Uterus (tissue), 4 donors: ENCODE results near the gene TRAPPC14. TPM values are rescaled to one million over a fixed set of nuclear protein-coding genes. Genes with fewer than 3 reads are reported as not detected.

ENCODE experiments used
- DNase-seq, 2 donors: peaks; one replicate each; pipeline ENCODE4 v3.0.0-alpha.2; 2019 to 2020
- H3K27ac ChIP-seq, 2 donors: fragments of 200-600 bp; sonication (generic); 1 replicate in 1 of 2; 2 replicates in 1 of 2; pipeline ENCODE4 v1.5.1; 2016 to 2018
- H3K27me3 ChIP-seq, 2 donors: fragments of 200-600 bp; sonication (generic); one replicate each; pipeline ENCODE4 v1.5.1; 2018 to 2019; ENCODE audit warnings: control low read depth in 1 of 2
- H3K36me3 ChIP-seq, 2 donors: fragments of 200-600 bp; sonication (generic); one replicate each; pipeline ENCODE4 v1.5.1; 2019; ENCODE audit warnings: control low read depth in 1 of 2
- H3K4me1 ChIP-seq, 2 donors: fragments of 200-600 bp; sonication (generic); one replicate each; pipeline ENCODE4 v1.5.1; 2018 to 2019; ENCODE audit warnings: control low read depth in 1 of 2
- H3K4me3 ChIP-seq, 2 donors: fragments of 200-600 bp; sonication (generic); 1 replicate in 1 of 2; 2 replicates in 1 of 2; pipeline ENCODE4 v1.5.1; 2018 to 2019; ENCODE audit warnings: mild to moderate bottlenecking in 1 of 2
- H3K9me3 ChIP-seq, 2 donors: fragments of 200-600 bp; sonication (generic); one replicate each; pipeline ENCODE4 v1.5.1; 2019; ENCODE audit warnings: control low read depth in 1 of 2
- POLR2A ChIP-seq, 2 donors: fragments of 450-650 bp; IDR thresholded peaks; one replicate each; pipeline ENCODE4 v1.6.1; 2016; ENCODE audit warnings: antibody characterized with exemption in 2 of 2, mild to moderate bottlenecking in 1 of 2, moderate library complexity in 1 of 2
- intact Hi-C: fragments of 100-400 bp; cut with DNase I; formaldehyde crosslinking; loops from one replicate; pipeline ENCODE4 v1.15.1; 2023; ENCODE audit warnings: low total_unique reads
- microRNA-seq: library from miRNA; unstranded; fragments of <30 nt; microRNA quantifications from one replicate; pipeline ENCODE4, GENCODE V29; 2016; ENCODE audit warnings: borderline microRNAs expressed, borderline replicate concordance
- total RNA-seq, 4 donors: library from RNA; depleted of rRNA in 3 of 4; stranded (reverse); fragments of >200 nt in 3 of 4; gene quantifications; one replicate each; pipeline versions ENCODE4 v1.1.0 to v1.2.4, GENCODE V29; 2014 to 2023
- TF ChIP-seq, protein P1 (sequence below), 4 experiments: fragments of 200-600 bp in 2 of 4; fragments of 450-650 bp in 2 of 4; sonication (generic) in 2 of 4; IDR thresholded peaks; one replicate each; pipeline ENCODE4 v1.5.1; 2016 to 2019; ENCODE audit warnings: antibody characterized with exemption in 4 of 4, mild to moderate bottlenecking in 2 of 4, moderate library complexity in 1 of 4
- donor health status: DM: yes; HTN: yes; CAD: no.

Gene TRAPPC14
- total RNA-seq, 4 donors from 2014 or later: 2.8 to 22.3 (median 5.7) TPM

DNA sequence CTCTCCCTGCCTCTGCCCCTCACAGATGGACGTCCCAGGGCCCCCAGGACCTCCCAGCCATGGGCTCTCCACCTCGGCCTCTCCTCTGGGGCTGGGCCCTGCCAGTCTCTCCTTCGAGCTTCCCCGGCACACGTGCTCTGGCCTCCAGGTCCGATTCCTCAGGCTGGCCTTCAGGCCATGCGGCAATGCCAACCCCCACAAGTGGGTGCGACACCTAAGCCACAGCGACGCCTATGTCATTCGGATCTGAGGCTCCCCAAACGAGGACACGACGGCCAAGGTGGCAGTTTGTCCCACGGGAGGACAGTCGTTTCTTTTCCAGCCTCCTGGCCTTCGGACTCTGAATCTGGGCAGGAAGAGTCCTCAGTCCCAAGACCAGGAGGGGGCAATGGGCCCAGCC is 51.9 kb downstream of the TRAPPC14 start:
- Histone ChIP-seq H3K27ac (no peak overlapping the region), H3K36me3 (no peaks in the 10 kb centered on the region)
- no peak for TF ChIP-seq POLR2A (IDR thresholded peaks at IDR 0.05)
- TF ChIP-seq, protein P1, sequence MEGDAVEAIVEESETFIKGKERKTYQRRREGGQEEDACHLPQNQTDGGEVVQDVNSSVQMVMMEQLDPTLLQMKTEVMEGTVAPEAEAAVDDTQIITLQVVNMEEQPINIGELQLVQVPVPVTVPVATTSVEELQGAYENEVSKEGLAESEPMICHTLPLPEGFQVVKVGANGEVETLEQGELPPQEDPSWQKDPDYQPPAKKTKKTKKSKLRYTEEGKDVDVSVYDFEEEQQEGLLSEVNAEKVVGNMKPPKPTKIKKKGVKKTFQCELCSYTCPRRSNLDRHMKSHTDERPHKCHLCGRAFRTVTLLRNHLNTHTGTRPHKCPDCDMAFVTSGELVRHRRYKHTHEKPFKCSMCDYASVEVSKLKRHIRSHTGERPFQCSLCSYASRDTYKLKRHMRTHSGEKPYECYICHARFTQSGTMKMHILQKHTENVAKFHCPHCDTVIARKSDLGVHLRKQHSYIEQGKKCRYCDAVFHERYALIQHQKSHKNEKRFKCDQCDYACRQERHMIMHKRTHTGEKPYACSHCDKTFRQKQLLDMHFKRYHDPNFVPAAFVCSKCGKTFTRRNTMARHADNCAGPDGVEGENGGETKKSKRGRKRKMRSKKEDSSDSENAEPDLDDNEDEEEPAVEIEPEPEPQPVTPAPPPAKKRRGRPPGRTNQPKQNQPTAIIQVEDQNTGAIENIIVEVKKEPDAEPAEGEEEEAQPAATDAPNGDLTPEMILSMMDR (IDR thresholded peaks at IDR 0.05): no peak

DNA sequence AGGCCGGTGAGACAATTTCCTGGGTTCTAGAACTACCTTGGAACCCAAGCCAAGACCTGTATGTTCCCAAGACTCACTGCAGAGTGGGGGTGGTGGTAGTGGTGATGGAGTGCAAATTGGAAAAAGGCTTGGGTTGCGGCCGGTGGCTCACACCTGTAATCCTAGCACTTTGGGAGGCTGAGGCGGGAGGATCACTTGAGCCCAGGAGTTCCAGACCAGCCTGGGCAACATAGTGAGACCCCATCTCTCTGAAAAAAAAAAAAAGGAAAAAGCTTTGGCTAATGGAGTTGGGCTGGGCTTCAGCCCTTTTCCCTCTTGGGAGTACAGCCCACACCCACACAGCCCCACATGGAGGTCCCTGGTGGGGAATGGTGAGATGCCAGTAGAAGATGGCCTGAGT is 53.0 kb downstream of the TRAPPC14 start:
- Histone ChIP-seq H3K4me1 (peaks cover 0 to 5% of the 10 kb centered on the region in 2 donors), H3K9me3 (no peaks in the 10 kb centered on the region), H3K36me3 (no peaks in the 10 kb centered on the region), H3K27me3 (no peaks in the 10 kb centered on the region), H3K4me3 (no peak overlapping the region), H3K27ac (no peak overlapping the region)
- TF ChIP-seq POLR2A (IDR thresholded peaks at IDR 0.05): no peak
- TF ChIP-seq, protein P1 (IDR thresholded peaks at IDR 0.05): no peak
- DNase-seq: no peak
- intact Hi-C loops: no loop called here

More for the DNA sequence above, 51.9 kb downstream of the TRAPPC14 start:
- Histone ChIP-seq H3K4me1 (peaks cover 0 to 5% of the 10 kb centered on the region in 2 donors), H3K9me3 (no peaks in the 10 kb centered on the region), H3K27me3 (no peaks in the 10 kb centered on the region), H3K4me3 (no peak overlapping the region)
- intact Hi-C loops: no loop called here
- DNase-seq: no peak

Small RNAs within 50 kb of the gene (microRNA-seq; reads per million reads assigned to microRNA genes)
- not detected for gene MIR4658

Other genes with a start within 250 kb of the TRAPPC14 start
- gene TRIM4, start 239.2 kb downstream of the TRAPPC14 start, total RNA-seq: 10 to 100 TPM; 22.6 to 51.7 (median 44.3) TPM
- gene GJC3, start 229.1 kb downstream of the TRAPPC14 start, total RNA-seq: under 1 TPM in 1 of 4 donors, not detected in 3; 0.79 TPM
- not detected for gene AZGP1, start 182.7 kb downstream of the TRAPPC14 start, total RNA-seq
- gene ZKSCAN1, start 143.1 kb downstream of the TRAPPC14 start, total RNA-seq: 10 to 100 TPM; 20.9 to 96.7 (median 53.6) TPM
- gene ZSCAN21, start 108.9 kb downstream of the TRAPPC14 start, total RNA-seq: 10 to 100 TPM in 3 of 4 donors, 1 to 10 TPM in 1; 5.0 to 28.9 (median 17.0) TPM
- gene ZNF3, start 77.0 kb downstream of the TRAPPC14 start, total RNA-seq: 10 to 100 TPM; 10.9 to 69.4 (median 50.3) TPM
- gene COPS6, start 69.8 kb downstream of the TRAPPC14 start, total RNA-seq: 100 to 1,000 TPM in 1 of 4 donors, 10 to 100 TPM in 3; 31.8 to 110 (median 53.1) TPM
- 10 to 100 TPM; 18.7 to 74.8 (median 43.3) TPM for gene MCM7, start 57.3 kb downstream of the TRAPPC14 start, total RNA-seq
- 10 to 100 TPM in 3 of 4 donors, 1 to 10 TPM in 1; 5.0 to 52.0 (median 33.6) TPM for gene AP4M1, start 57.1 kb downstream of the TRAPPC14 start, total RNA-seq
- gene TAF6, start 39.4 kb downstream of the TRAPPC14 start, total RNA-seq: 10 to 100 TPM; 23.5 to 68.9 (median 67.7) TPM
- 10 to 100 TPM in 2 of 4 donors, 1 to 10 TPM in 1, not detected in 1; 3.3 to 53.6 (median 24.7) TPM for gene CNPY4, start 39.1 kb downstream of the TRAPPC14 start, total RNA-seq
- 10 to 100 TPM in 1 of 4 donors, 1 to 10 TPM in 3; 1.3 to 12.4 (median 4.6) TPM for gene MBLAC1, start 31.8 kb downstream of the TRAPPC14 start, total RNA-seq
- 100 to 1,000 TPM in 3 of 4 donors, 10 to 100 TPM in 1; 53.3 to 197 (median 115) TPM for gene LAMTOR4, start 9.8 kb downstream of the TRAPPC14 start, total RNA-seq
- gene GAL3ST4, start 9.9 kb upstream of the TRAPPC14 start, total RNA-seq: 10 to 100 TPM in 1 of 4 donors, 1 to 10 TPM in 1, under 1 TPM in 1, not detected in 1; 0.51 to 12.1 (median 7.5) TPM
- 1 to 10 TPM in 2 of 4 donors, under 1 TPM in 1, not detected in 1; under 0.01 to 9.3 (median 4.5) TPM for gene GPC2, start 18.7 kb upstream of the TRAPPC14 start, total RNA-seq
- 1 to 10 TPM in 1 of 4 donors, under 1 TPM in 1, not detected in 2; 0.49 to 2.5 TPM for gene STAG3, start 19.2 kb upstream of the TRAPPC14 start, total RNA-seq
- under 1 TPM in 1 of 4 donors, not detected in 3; 0.21 TPM for gene PVRIG, start 61.2 kb upstream of the TRAPPC14 start, total RNA-seq
- gene SPDYE3, start 149.0 kb upstream of the TRAPPC14 start, total RNA-seq: not detected
- gene PILRB, start 199.4 kb upstream of the TRAPPC14 start, total RNA-seq: 10 to 100 TPM; 13.4 to 66.1 (median 56.3) TPM
- gene PILRA, start 214.8 kb upstream of the TRAPPC14 start, total RNA-seq: 10 to 100 TPM in 1 of 4 donors, 1 to 10 TPM in 3; 3.3 to 20.6 (median 6.7) TPM